ENCODE measurements around the gene PAQR3.
"Not testable (repeated sequence)": the region's sequence is repeated elsewhere in the genome, so short reads cannot be mapped to it uniquely, and the experiment has no call there.

Gene PAQR3

DNA sequence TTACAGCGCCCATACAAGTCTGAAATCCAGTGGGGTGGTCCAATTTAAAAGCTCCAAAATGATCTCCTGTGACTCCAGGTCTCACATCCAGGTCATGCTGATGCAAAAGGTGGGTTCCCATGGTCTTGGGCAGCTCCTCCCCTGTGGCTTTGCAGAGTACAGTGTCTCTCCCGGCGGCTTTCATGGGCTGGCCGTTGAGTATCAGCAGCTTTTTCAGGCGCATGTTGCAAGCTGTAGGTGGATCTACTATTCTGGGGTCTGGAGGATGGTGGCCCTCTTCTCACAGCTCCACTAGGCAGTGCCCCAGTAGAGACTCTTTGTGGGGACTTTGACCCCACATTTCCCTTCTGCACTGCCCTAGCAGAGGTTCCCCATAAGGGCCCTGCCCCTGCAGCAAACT, 70.5 kb downstream of the PAQR3 start:
- H3K27me3 ChIP-seq (ENCODE audit: insufficient read depth, low read length); H2AFZ ChIP-seq (ENCODE audit: low read depth, low read length); H3K9me3 ChIP-seq (ENCODE audit: low read length); H3K4me3 ChIP-seq (ENCODE audit: low read length); H3K4me1 ChIP-seq (ENCODE audit: insufficient read depth, low read length): not testable (repeated sequence)
- H3K36me3 ChIP-seq (ENCODE audit: insufficient read depth, low read length): peaks cover 33% of the 10 kb centered on the region

DNA sequence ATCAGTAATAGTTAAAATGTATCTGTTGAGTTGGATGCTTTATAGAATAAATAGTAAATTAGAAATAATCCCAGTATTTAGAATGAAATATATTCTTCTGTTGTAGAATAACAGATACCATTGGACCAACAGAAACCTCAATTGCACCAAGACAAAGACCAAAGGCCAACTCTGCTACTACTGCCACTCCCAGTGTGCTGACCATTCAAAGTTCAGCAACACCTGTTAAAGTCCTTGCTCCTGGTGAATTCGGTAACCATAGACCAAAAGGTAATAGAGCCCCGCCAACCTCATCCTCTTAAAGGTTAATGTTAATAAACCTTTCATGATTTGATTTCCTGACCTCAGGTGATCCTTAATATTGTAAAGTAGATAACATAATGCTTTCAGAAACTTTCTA, 73.8 kb downstream of the PAQR3 start:
- Histone ChIP-seq H3K4me3 (ENCODE audit: low read length) (no peak overlapping the region), H3K36me3 (ENCODE audit: insufficient read depth, low read length) (peaks cover 8% of the 10 kb centered on the region), H3K4me1 (ENCODE audit: insufficient read depth, low read length) (no peaks in the 10 kb centered on the region), H2AFZ (ENCODE audit: low read depth, low read length) (no peak overlapping the region), H3K9me3 (ENCODE audit: low read length) (no peaks in the 10 kb centered on the region), H3K27me3 (ENCODE audit: insufficient read depth, low read length) (no peaks in the 10 kb centered on the region)

- Histone ChIP-seq H3K4me3 (ENCODE audit: low read length) (no peak overlapping the region), H3K4me1 (ENCODE audit: insufficient read depth, low read length) (no peaks in the 10 kb centered on the region), H3K9me3 (ENCODE audit: low read length) (no peaks in the 10 kb centered on the region), H2AFZ (ENCODE audit: low read depth, low read length) (no peak overlapping the region), H3K36me3 (ENCODE audit: insufficient read depth, low read length) (peaks cover 14% of the 10 kb centered on the region), H3K27me3 (ENCODE audit: insufficient read depth, low read length) (no peaks in the 10 kb centered on the region)
These were observed 74.7 kb downstream of the PAQR3 start for GRCh38 chr4:78864405-78865024.

DNA sequence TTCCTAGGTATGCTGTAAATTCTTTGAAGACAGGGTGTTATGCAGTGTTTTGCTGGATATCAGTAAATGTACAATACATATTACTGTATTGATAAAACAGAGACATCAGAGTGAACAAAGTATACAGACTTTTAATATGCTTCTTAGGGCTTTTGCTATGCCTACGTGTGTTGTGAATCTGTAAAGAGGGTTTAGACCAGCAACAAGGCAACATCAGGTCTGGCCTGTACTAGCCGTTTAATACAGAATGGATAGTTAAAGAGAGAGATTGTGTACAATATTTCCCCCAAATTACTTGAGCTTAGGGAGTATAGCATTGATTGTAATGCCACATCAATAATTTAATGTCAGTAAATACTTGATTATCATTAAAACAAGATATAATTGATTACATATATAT, 75.2 kb downstream of the PAQR3 start:
- Histone ChIP-seq H3K9me3 (ENCODE audit: low read length) (no peaks in the 10 kb centered on the region), H2AFZ (ENCODE audit: low read depth, low read length) (no peak overlapping the region), H3K27me3 (ENCODE audit: insufficient read depth, low read length) (no peaks in the 10 kb centered on the region), H3K4me3 (ENCODE audit: low read length) (no peak overlapping the region), H3K36me3 (ENCODE audit: insufficient read depth, low read length) (peaks cover 16% of the 10 kb centered on the region), H3K4me1 (ENCODE audit: insufficient read depth, low read length) (no peaks in the 10 kb centered on the region)

- Histone ChIP-seq H3K4me1 (ENCODE audit: insufficient read depth, low read length) (no peaks in the 10 kb centered on the region), H2AFZ (ENCODE audit: low read depth, low read length) (no peak overlapping the region), H3K27me3 (ENCODE audit: insufficient read depth, low read length) (no peaks in the 10 kb centered on the region), H3K9me3 (ENCODE audit: low read length) (no peaks in the 10 kb centered on the region), H3K36me3 (ENCODE audit: insufficient read depth, low read length) (peaks cover 16% of the 10 kb centered on the region), H3K4me3 (ENCODE audit: low read length) (no peak overlapping the region)
These were observed 75.9 kb downstream of the PAQR3 start for GRCh38 chr4:78863254-78863869.

DNA sequence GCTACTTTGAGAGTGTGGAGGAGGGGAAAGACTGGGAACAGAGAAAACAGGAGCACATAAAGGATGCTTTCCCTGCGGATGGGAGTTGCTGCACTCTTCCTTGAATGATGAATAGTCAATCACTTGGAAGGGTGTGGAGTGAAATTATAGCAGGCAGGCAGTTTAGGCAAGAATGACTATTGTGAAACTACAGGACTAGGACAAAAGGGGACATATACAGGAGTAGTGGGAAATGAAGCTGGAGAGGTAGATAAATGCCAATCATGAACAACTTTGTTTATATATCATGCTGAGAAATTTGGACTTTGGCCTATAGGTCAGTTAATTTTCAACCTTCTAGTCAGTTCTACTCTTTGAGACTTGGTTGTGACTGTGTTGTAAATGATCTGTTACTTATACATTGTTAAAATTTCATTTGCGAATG, 76.9 kb downstream of the PAQR3 start:
- no peak overlapping the region for H3K4me3 ChIP-seq (ENCODE audit: low read length)
- no peaks in the 10 kb centered on the region for H3K27me3 ChIP-seq (ENCODE audit: insufficient read depth, low read length)
- no peaks in the 10 kb centered on the region for H3K4me1 ChIP-seq (ENCODE audit: insufficient read depth, low read length)
- H3K9me3 ChIP-seq (ENCODE audit: low read length): no peaks in the 10 kb centered on the region
- H3K36me3 ChIP-seq (ENCODE audit: insufficient read depth, low read length): peaks cover 13% of the 10 kb centered on the region
- H2AFZ ChIP-seq (ENCODE audit: low read depth, low read length): no peak overlapping the region
